ENCODE data around the gene BAK1.
"Not testable (repeated sequence)": the region's sequence is repeated elsewhere in the genome, so short reads cannot be mapped to it uniquely, and the experiment has no call there.

The BAK1 gene

GRCh38 chr6:33568826-33569570 is 11.1 kb downstream of the BAK1 start:
- H3K4me1 ChIP-seq: no peaks in the 10 kb centered on the region
- H3K4me3 ChIP-seq (ENCODE audit: low read depth, low read length): no peak overlapping the region
- DNase-seq: no peak

GRCh38 chr6:33567836-33568235 is 12.2 kb downstream of the BAK1 start:
- no peak for TF ChIP-seq CTCF (IDR thresholded peaks at IDR 0.05; ENCODE audit: low read depth, low read length)
- H3K4me3 ChIP-seq (ENCODE audit: low read depth, low read length): no peak overlapping the region
- no peaks in the 10 kb centered on the region for H3K36me3 ChIP-seq
- no peaks in the 10 kb centered on the region for H3K4me1 ChIP-seq
- no peaks in the 10 kb centered on the region for H3K9me3 ChIP-seq
- DNase-seq: no peak
- no peaks in the 10 kb centered on the region for H3K27me3 ChIP-seq

More at GRCh38 chr6:33568826-33569570, 11.1 kb downstream of the BAK1 start:
- H3K36me3 ChIP-seq: peaks cover 2% of the 10 kb centered on the region
- H3K9me3 ChIP-seq: no peaks in the 10 kb centered on the region
- H3K27me3 ChIP-seq: no peaks in the 10 kb centered on the region
- no peak for TF ChIP-seq CTCF (IDR thresholded peaks at IDR 0.05; ENCODE audit: low read depth, low read length)

GRCh38 chr6:33566182-33567084 is 13.6 kb downstream of the BAK1 start:
- Histone ChIP-seq H3K4me1 (no peaks in the 10 kb centered on the region), H3K36me3 (no peaks in the 10 kb centered on the region), H3K27me3 (no peaks in the 10 kb centered on the region), H3K4me3 (ENCODE audit: low read depth, low read length) (no peak overlapping the region), H3K9me3 (no peaks in the 10 kb centered on the region)
- no peak for DNase-seq
- no peak for TF ChIP-seq CTCF (IDR thresholded peaks at IDR 0.05; ENCODE audit: low read depth, low read length)

- DNase-seq: no peak
- H3K4me3 ChIP-seq (ENCODE audit: low read depth, low read length): no peak overlapping the region
- H3K9me3 ChIP-seq: no peaks in the 10 kb centered on the region
- H3K27me3 ChIP-seq: no peaks in the 10 kb centered on the region
- H3K4me1 ChIP-seq: no peaks in the 10 kb centered on the region
- H3K36me3 ChIP-seq: no peaks in the 10 kb centered on the region
- no peak for TF ChIP-seq CTCF (IDR thresholded peaks at IDR 0.05; ENCODE audit: low read depth, low read length)
These were observed 21.3 kb downstream of the BAK1 start for GRCh38 chr6:33558801-33559200.

- DNase-seq: no peak
- H3K36me3 ChIP-seq: no peaks in the 10 kb centered on the region
- TF ChIP-seq CTCF (IDR thresholded peaks at IDR 0.05; ENCODE audit: low read depth, low read length): no peak
- H3K4me3 ChIP-seq (ENCODE audit: low read depth, low read length): no peak overlapping the region
- H3K4me1 ChIP-seq: no peaks in the 10 kb centered on the region
- no peaks in the 10 kb centered on the region for H3K9me3 ChIP-seq
- no peaks in the 10 kb centered on the region for H3K27me3 ChIP-seq
These were observed 22.7 kb downstream of the BAK1 start for GRCh38 chr6:33557376-33557775.

- not testable (repeated sequence) for H3K4me1 ChIP-seq; H3K36me3 ChIP-seq; H3K27me3 ChIP-seq; H3K9me3 ChIP-seq; H3K4me3 ChIP-seq (ENCODE audit: low read depth, low read length)
- peak; percentile 63 for DNase-seq
These were observed 27.2 kb downstream of the BAK1 start for GRCh38 chr6:33552883-33553282.

All from BE2C (cell line).